K562 (cell line): ENCODE data around the gene POLN. TPM values are rescaled to one million over a fixed set of nuclear protein-coding genes. Genes with fewer than 3 reads are reported as not detected.

ENCODE experiments used
- ATAC-seq: fragments of 200-7000 bp; cut with Tn5 transposase; 3 replicates; pipeline ENCODE4 v1.9.1; 2020; ENCODE audit warnings: moderate library complexity
- BruUV-seq: library from RNA; stranded (reverse); fragments of 400-500 nt; replicated peaks from 2 replicates; lab custom pipeline; 2021; lab: Mats Ljungman, UMichigan
- CTCF ChIA-PET: fragments of 300-600 bp; formaldehyde crosslinking; extraction: SDS; loops from one replicate; lab custom pipeline; 2021; ENCODE audit warnings: low intra/inter-chr PET ratio; lab: Yijun Ruan, JAX
- POLR2A ChIA-PET: fragments of 300-600, 350-650 bp; sonication (Branson Sonifier 250); formaldehyde crosslinking; extraction: SDS; loops from one replicate; lab custom pipeline; 2021; ENCODE audit warnings: antibody characterized with exemption, inconsistent platforms; lab: Yijun Ruan, JAX
- DNase-seq, 4 experiments: peaks; one replicate each; pipeline versions ENCODE4 v3.0.0 to v3.0.0-alpha.2; 2011 to 2018; ENCODE audit warnings: low spot score in 3 of 4, mixed read lengths in 3 of 4; ENCODE audit errors: extremely low read depth in 1 of 4
- FAIRE-seq: peaks from 2 replicates; lab custom pipeline; 2011; peaks lifted over from hg19 to GRCh38; lab: Jason Lieb, UNC
- H2AFZ ChIP-seq: 2 replicates; pipeline ENCODE4 v1.6.0; 2011; ENCODE audit warnings: low read depth, low read length, control low read depth, inconsistent platforms
- H3K27ac ChIP-seq: fragments of 200-600 bp; 3 replicates; pipeline ENCODE4 v1.8.0; 2011; ENCODE audit warnings: low read depth, mild to moderate bottlenecking, control low read depth, inconsistent platforms, low read length, moderate library complexity, mixed read lengths; ENCODE audit errors: extremely low read depth
- H3K27me3 ChIP-seq, 2 experiments: fragments of 300-600 bp in 1 of 2; 2 replicates in 1 of 2; 3 replicates in 1 of 2; pipeline versions ENCODE4 v1.6.0 to v1.8.0; 2011; ENCODE audit warnings: inconsistent platforms in 2 of 2, low read length in 2 of 2, mild to moderate bottlenecking in 1 of 2, mixed read lengths in 1 of 2, moderate library complexity in 1 of 2; ENCODE audit not compliant: control insufficient read depth in 2 of 2, insufficient read depth in 2 of 2
- H3K36me3 ChIP-seq: fragments of 300-600 bp; 3 replicates; pipeline ENCODE4 v1.8.0; 2011; ENCODE audit warnings: mild to moderate bottlenecking, low read length, inconsistent platforms; ENCODE audit not compliant: control insufficient read depth, insufficient read depth
- H3K4me1 ChIP-seq, 2 experiments: fragments of 200-600 bp in 1 of 2; replicated peaks in 1 of 2; 2 replicates in 1 of 2; 3 replicates in 1 of 2; pipeline versions ENCODE4 v1.5.1 to v1.8.0; 2011; ENCODE audit warnings: inconsistent platforms in 2 of 2, low read length in 2 of 2, mild to moderate bottlenecking in 1 of 2, mixed read lengths in 1 of 2, moderate library complexity in 1 of 2; ENCODE audit not compliant: control insufficient read depth in 2 of 2, insufficient read depth in 2 of 2
- H3K4me2 ChIP-seq: 2 replicates; pipeline ENCODE4 v1.6.1; 2011; ENCODE audit warnings: low read length, control low read depth, inconsistent platforms, mixed read lengths; ENCODE audit not compliant: insufficient read depth
- H3K4me3 ChIP-seq: fragments of 200-600 bp; sonication (generic), shearing (Covaris generic); 2 replicates; pipeline ENCODE4 v1.5.1; 2016; ENCODE audit warnings: control low read depth, inconsistent platforms
- H3K79me2 ChIP-seq: fragments of 200-600 bp; 3 replicates; pipeline ENCODE4 v1.8.0; 2011; ENCODE audit warnings: low read length, inconsistent platforms; ENCODE audit not compliant: control insufficient read depth, insufficient read depth
- H3K9ac ChIP-seq, 2 experiments: 2 replicates each; pipeline versions ENCODE4 v1.6.0 to v1.6.1; 2011; ENCODE audit warnings: low read depth in 2 of 2, low read length in 2 of 2, control low read depth in 1 of 2, inconsistent platforms in 1 of 2, mild to moderate bottlenecking in 1 of 2, mixed read lengths in 1 of 2; ENCODE audit not compliant: insufficient read depth in 1 of 2
- H3K9me1 ChIP-seq: one replicate; pipeline ENCODE4 v1.6.0; 2011; ENCODE audit warnings: inconsistent platforms, mild to moderate bottlenecking, low read length, moderate library complexity; ENCODE audit not compliant: control insufficient read depth, insufficient read depth
- H3K9me3 ChIP-seq: replicated peaks from 2 replicates; pipeline ENCODE4 v1.5.1; 2011; ENCODE audit warnings: low read depth, low read length, inconsistent platforms; ENCODE audit not compliant: control insufficient read depth, insufficient read depth
- H4K20me1 ChIP-seq: replicated peaks from 2 replicates; pipeline ENCODE4 v1.6.1; 2011; ENCODE audit warnings: low read length, inconsistent platforms, mixed read lengths; ENCODE audit not compliant: control insufficient read depth, insufficient read depth
- CBX1 ChIP-seq: sonication (generic); IDR thresholded peaks from 2 replicates; pipeline ENCODE4 v1.6.1; 2016; ENCODE audit warnings: antibody characterized with exemption, low read depth, mild to moderate bottlenecking
- CBX3 ChIP-seq, 2 experiments: IDR thresholded peaks; 1 replicate in 1 of 2; 2 replicates in 1 of 2; pipeline ENCODE4 v1.6.1; 2012; ENCODE audit warnings: inconsistent platforms in 2 of 2, low read length in 2 of 2, borderline replicate concordance in 1 of 2, control low read depth in 1 of 2
- CBX5 ChIP-seq: IDR thresholded peaks from 2 replicates; pipeline ENCODE4 v1.6.1; 2014; ENCODE audit warnings: low read depth, borderline replicate concordance
- KLF16 ChIP-seq: IDR thresholded peaks from 2 replicates; pipeline ENCODE4 v1.6.1; 2016; ENCODE audit warnings: antibody characterized with exemption
- SREBF1 ChIP-seq: fragments of 150-350 bp; IDR thresholded peaks from 2 replicates; pipeline ENCODE4 v1.6.1; 2014; ENCODE audit warnings: antibody characterized with exemption, low read depth, low read length, borderline replicate concordance
- TRIM24 ChIP-seq, 2 experiments: fragments of 450-650 bp; IDR thresholded peaks; 2 replicates each; pipeline ENCODE4 v1.6.1; 2016
- TRIM28 ChIP-seq: fragments of 450-650 bp; IDR thresholded peaks from 2 replicates; pipeline ENCODE4 v1.6.1; 2017
- ZKSCAN8 ChIP-seq: fragments of 200-800 bp; sonication (Bioruptor generic); IDR thresholded peaks from 2 replicates; pipeline ENCODE4 v1.6.1; 2016; ENCODE audit warnings: missing genetic modification characterization, missing compliant biosample characterization
- ZNF280A ChIP-seq: fragments of 450-650 bp; IDR thresholded peaks from 2 replicates; pipeline ENCODE4 v1.6.1; 2018; ENCODE audit warnings: mild to moderate bottlenecking, low read depth; ENCODE audit not compliant: partially characterized antibody
- ZNF444 ChIP-seq: fragments of 250-450 bp; sonication (Bioruptor Pico); IDR thresholded peaks from 2 replicates; pipeline ENCODE4 v1.4.0; 2020; ENCODE audit warnings: mild to moderate bottlenecking, moderate library complexity
- ZNF584 ChIP-seq: fragments of 200-800 bp; sonication (Bioruptor generic); IDR thresholded peaks from 2 replicates; pipeline ENCODE4 v1.6.1; 2016; ENCODE audit warnings: low read depth, mild to moderate bottlenecking, missing genetic modification characterization, missing compliant biosample characterization
- in situ Hi-C: fragments of 300-500 bp; cut with MboI; formaldehyde crosslinking; loops from 4 replicates; pipeline ENCODE4 v1.15.0; 2018; ENCODE audit warnings: inconsistent platforms, mixed read lengths
- intact Hi-C: fragments of 100-400 bp; cut with micrococcal nuclease; formaldehyde crosslinking; loops from 2 replicates; pipeline ENCODE4 v1.14.2; 2022
- polyA plus RNA-seq, 8 experiments: library from polyadenylated mRNA; depleted of rRNA in 4 of 8; stranded (reverse) in 5 of 8; unstranded in 3 of 8; fragments of >200 nt; fragmentation: Nextera tagmentation in 2 of 8; fragmentation: Illumina TruSeq in 1 of 8; extraction: Ambion mirVana in 2 of 8; extraction: Trizol in 1 of 8; gene quantifications; 2 replicates each; pipeline versions ENCODE4 v1.2.1 to v1.2.3, GENCODE V29; 2011 to 2014; ENCODE audit warnings: inconsistent platforms in 1 of 8, missing spikeins in 1 of 8
- total RNA-seq, 7 experiments: library from RNA; depleted of rRNA in 6 of 7; stranded (reverse); fragments of >200 nt in 6 of 7; fragmentation: Illumina TruSeq in 2 of 7; extraction: Trizol in 2 of 7; gene quantifications; 2 replicates each; pipeline versions ENCODE4 v1.2.1 to v1.2.3, GENCODE V29; 2011 to 2021; ENCODE audit warnings: low replicate concordance in 1 of 7

POLN gene
- total and polyA plus RNA-seq, 9 of the 15 experiments (the other 6 are each of a cell fraction or from before 2014, with no cell fraction given), result 0.08 to 0.91 (median 0.32) TPM

DNA sequence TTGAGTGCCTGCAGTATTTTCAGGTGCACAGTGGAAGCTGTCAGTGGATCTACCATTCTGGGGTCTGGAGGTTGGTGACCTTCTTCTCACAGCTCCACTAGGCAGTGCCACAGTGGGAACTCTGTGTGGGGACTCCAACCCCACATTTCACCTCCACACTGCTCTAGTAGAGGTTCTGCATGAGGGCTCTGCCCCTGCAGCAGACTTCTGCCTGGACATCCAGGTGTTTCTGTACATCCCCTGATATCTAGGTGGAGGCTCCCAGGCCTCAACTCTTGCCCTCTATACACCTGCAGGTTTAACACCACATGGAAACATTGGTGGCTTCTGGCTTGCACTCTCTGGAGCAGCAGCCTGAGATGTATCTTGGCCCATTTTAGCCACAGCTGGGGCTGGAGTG, 216.1 kb downstream of the POLN start:
- POLR2A ChIA-PET, result no interaction called here
- intact Hi-C loops, result no loop called here
- H3K4me1 ChIP-seq, result peaks cover 6 to 11% of the 10 kb centered on the region in 2 experiments
- H2AFZ ChIP-seq, result no peak overlapping the region
- H4K20me1 ChIP-seq, result no peaks in the 10 kb centered on the region
- no peak for ATAC-seq
- no peak for FAIRE-seq
- in situ Hi-C loops, result no loop called here
- no TSS peak for BruUV-seq
- CTCF ChIA-PET, result no interaction called here
- H3K79me2 ChIP-seq, result no peaks in the 10 kb centered on the region
- peaks cover 2% of the 10 kb centered on the region; the same call in 1 of the 2 replicates for H3K9me3 ChIP-seq
- H3K4me2 ChIP-seq, result no peak overlapping the region
- H3K9ac ChIP-seq, result no peak overlapping the region
- H3K9me1 ChIP-seq, result no peaks in the 10 kb centered on the region
- H3K4me3 ChIP-seq, result no peak overlapping the region
- no peaks in the 10 kb centered on the region for H3K36me3 ChIP-seq
- H3K27ac ChIP-seq, result no peak overlapping the region
- no peaks in the 10 kb centered on the region for H3K27me3 ChIP-seq
- TF ChIP-seq CBX5 (peak; percentile 77; the same call in 1 of the 2 replicates), CBX1 (peak; percentile 53; the same call in 1 of the 2 replicates), KLF16 (no peak), CBX3 (IDR thresholded peaks at IDR 0.05; ENCODE audit: borderline replicate concordance in 1 of 2, low read length in 2 of 2) (peak in 1 of 2 experiments; percentile 73; a peak in 1 of 3 replicates), SREBF1 (no peak), ZNF584 (CRISPR knock-in tag) (no peak), ZNF444 (no peak), ZKSCAN8 (CRISPR knock-in tag) (no peak), TRIM28 (peak; percentile 73), ZNF280A (peak; percentile 71), TRIM24 (IDR thresholded peaks at IDR 0.05) (peak in 1 of 2 experiments; percentile 31; a peak in 1 of 4 replicates)
- no peak for DNase-seq
